GM19025 (cell line): ENCODE data around the gene SLFNL1.

Experiments used
- ATAC-seq: cut with Tn5 transposase; IDR thresholded peaks from one replicate; pipeline ENCODE4 v1.9.1; 2021; ENCODE audit warnings: mild to moderate bottlenecking, low read depth, moderate library complexity; ENCODE audit not compliant: unreplicated experiment

The SLFNL1 gene

DNA sequence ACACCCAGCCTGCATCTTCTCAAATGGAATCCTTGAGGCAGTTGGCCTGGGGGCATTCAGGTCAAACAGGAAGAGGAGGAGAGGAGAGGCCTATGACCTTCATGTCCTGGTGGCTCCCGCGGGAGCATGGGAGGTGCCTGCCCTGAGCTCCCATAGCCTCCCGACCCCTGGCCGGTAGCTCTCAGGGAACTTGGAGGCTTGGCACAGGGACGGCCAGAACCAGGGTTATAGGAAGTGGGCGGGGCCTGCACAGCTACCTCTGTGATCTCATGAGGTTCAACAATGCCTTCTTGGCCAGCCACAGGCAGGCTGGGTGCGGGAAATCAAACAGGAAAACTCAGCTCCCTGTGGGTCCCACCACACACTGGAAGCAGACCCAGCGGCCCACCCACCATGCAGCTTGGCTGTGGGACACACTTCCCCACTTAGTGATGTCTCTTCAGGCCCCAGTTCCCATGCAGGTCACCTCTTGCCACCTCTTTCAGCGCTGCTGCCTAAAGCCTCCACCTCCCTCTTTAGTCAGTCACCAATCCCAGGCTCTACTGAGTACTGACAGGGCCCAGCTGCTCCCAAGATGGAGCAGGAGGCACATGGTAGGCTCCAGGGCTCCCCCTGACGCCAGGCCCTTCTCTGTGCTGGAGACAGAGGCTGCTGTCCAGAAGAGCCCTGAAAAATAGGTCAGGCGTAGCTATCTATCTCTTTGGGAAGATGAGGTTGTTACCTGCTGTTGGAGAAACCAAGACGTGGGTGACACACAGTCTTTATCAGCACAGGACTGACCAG lies at the start of gene SLFNL1:
Gene SLFNL1 (minus strand): TSS at position 200 of the 783 bp plus-strand sequence. CDS start 1,065 bp downstream, outside the sequence.
- ATAC-seq: no peak

DNA sequence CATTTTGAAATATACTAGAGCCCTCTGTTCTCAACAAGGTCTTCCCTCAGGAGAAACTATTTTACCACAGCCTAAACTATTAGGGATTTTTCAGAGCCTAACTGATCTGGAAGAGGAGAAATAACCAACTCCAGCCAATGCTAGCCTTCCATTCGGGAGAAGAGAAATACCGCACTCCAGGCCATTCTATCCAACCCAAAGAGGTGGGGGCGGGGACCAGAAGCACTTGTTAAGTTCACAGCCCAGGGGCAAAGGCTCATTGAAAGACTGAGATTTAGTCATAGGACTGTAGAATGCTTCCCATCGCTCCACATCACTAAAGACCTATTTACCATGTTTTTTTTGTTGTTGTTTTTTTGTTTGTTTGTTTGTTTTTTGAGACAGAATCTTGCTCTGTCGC lies 35.4 kb upstream of the SLFNL1 start:
- ATAC-seq: no peak

- no peak for ATAC-seq
These were observed 31.8 kb upstream of the SLFNL1 start for GRCh38 chr1:41053316-41053715.

DNA sequence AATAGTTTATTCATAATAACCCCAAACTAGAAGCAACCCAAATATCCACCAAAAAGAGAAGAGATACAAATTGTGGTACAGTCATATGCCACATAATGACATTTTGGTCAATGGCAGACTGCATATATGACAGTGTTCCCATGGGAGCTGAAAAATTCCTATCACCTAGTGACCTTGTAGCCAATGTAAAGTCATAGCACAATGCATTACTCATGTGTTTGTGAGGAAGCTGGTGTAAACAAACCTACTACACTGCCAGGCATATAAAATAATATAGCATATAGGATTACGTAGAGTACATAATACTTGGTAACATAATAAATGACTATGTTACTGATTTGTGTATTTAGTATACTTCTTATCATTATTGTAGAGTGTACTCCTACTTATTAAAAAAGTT lies 29.5 kb upstream of the SLFNL1 start:
- ATAC-seq: no peak

DNA sequence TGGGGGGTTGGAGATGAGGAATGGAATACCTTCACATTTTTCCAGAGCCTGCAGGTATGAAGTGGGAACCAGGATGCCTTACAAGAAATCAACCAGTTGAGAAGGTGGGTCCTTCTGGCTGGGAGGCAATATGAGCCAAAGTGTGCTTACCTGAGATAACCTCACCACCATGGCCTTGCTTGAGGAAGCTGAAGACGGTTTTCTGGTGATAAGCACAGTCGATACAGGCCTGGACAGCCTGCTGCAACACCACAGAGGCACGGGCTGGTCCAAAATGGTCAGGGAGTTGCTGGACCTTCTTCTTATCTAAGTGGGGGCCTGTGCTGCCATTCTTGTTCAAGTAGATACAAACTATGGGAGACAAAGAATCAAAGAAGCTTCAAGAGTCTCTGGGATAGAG lies 27.0 kb upstream of the SLFNL1 start:
- ATAC-seq: no peak

GRCh38 chr1:41046347-41046775 lies 24.8 kb upstream of the SLFNL1 start:
- ATAC-seq: no peak

GRCh38 chr1:41045740-41046139 lies 24.2 kb upstream of the SLFNL1 start:
- ATAC-seq: no peak

GRCh38 chr1:41044187-41044586 lies 22.7 kb upstream of the SLFNL1 start:
- no peak for ATAC-seq

DNA sequence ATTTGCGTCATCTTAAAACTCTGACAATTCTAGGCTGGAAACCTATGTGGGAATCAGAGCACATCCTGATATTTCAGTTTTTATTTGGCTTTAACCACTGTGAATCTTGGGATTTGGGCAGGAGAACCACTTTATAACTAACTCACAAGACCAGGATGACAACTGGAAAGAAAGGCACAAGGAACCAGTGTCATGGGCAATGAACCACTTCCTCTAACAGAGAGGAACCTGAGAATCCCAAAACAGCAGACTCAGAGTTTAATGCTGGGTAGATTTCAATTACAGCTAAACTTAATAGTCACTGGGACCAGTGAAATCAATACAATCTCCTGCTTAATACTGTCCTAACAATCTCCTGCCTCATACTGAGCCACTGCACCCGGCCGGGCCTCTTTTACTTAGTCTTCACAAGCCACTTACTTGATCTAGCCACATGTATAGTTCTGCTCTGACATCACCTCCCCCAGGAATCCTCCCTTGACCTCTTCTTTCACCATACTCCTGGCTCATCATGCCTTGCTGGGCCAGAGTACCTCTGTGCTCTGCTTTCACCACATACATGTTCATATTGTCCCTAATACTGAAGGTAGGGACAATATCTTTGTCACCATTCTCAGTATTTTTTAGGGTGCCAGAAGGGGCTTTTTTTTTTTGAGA lies 20.2 kb upstream of the SLFNL1 start:
- no peak for ATAC-seq

DNA sequence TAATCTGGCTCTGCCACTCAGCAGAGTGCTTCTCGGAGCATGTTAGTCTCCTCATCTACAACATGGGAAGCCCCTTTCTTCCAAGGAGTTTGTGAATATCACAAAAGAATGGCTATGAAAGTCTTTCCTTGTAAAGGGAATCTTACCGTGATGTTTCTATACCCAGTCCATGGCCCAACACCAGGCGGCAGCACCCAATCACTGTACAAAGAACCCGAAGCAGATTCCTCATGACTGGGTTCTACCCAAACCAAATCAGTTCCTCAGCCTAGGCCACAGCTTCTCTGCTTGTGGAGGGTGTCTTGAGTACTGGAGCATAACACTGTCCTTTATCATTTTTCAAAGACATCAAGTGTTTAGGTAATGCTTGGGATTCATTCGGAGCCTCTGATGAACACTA lies 16.6 kb upstream of the SLFNL1 start:
- ATAC-seq: no peak

DNA sequence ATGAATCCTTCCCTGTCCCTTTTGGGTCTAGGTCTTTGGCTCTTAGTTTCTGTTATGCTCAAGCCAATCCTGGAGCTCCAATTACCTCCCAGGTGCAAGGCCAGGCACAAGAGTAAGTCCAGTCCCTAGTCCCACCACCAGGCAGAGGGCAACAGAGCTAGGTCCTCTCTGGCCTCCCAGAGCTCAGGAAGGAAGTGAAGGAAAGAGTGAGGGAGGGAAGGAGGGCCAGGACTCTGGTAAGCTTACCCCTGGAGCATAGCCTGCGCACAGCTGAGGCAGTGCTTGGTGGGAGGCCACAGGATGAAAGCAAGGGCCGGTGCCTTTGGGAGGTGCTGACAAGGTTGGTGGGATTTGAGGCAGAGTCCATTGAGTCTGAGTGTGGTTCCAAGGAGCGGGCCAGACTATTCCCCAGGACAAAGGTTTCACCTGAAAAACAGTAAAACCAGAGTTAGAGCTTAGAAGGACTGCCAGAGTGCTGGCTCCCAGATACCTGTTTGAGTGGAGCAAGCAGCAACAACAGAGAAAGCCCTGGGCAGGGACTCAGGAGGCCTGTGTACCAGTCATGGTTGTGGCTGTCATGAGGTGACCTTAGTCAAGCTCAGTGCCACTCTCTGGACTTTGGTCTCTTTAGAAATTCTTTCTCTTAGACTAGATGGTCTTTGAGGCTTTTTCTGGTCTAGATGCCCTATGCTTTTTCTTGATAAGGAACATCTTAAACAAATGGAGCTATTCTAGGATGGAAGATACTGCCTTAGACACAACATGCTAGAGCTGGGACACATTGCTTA lies 15.8 kb upstream of the SLFNL1 start:
- ATAC-seq: no peak

GRCh38 chr1:41033272-41033671 lies 11.7 kb upstream of the SLFNL1 start:
- ATAC-seq: no peak

GRCh38 chr1:41032147-41032546 lies 10.6 kb upstream of the SLFNL1 start:
- ATAC-seq: no peak

DNA sequence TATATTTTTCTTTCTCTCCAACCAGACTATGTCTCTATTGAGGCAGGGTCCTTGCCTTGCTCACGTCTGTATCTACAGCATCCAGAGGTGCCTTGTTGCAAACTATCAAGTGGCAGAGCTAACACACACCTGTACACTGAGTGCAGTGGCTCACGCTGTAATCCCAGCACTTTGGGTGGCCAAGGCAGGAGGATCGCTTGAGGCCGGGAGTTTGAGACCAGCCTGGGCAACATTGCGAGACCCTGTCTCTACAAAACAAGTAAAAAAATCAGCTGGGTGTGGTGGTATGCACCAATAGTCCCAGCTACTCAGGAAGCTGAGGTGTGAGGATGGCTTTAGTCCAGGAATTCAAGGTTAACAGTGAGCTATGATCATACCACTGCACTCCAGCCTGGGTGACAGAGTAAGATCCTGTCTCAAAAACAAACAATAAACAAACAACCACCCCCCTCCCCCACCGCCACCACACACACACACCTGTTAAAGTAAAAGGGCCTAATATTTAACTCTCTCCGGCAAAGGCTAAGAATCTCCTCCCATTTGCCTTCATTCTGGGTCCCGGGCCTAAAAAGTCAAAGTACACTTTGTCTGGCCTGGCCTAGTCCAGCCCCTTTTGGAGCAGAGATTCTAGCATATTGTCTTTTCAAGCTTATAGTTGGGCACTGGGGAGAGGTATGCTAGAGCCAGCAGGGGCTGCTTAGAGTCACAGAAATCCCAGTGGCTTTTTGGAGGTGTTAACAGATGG lies 9.5 kb upstream of the SLFNL1 start:
- no peak for ATAC-seq

DNA sequence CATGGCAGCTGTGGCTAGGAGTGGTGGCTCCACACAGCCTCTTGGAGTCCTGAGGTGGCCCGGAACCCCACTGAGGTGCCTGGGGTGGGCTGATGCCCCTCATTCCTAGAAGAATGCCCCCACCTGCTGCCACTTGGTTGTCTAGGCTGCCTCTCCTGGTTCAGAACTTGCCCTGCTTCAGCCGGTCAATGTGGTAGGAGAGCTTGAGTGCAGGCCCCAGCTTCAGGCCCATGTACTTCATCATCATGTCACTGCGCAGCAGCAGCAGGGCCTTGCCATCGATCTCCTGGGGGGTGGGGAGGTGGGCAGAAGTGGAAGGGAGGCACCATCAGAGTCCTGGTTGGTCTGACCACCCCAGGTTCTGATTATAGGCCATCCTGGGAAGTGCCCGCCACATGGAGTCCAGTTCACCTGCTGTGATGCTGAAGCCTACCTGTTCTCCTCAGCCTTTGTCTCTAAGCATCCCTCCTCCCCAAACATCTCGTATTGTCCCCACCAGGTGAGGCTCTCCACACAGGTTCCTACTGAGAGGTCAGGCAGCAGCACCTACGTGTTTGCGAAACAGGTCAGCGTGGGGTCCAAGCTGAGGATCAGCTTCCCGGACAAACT lies 6.6 kb upstream of the SLFNL1 start:
- no peak for ATAC-seq

DNA sequence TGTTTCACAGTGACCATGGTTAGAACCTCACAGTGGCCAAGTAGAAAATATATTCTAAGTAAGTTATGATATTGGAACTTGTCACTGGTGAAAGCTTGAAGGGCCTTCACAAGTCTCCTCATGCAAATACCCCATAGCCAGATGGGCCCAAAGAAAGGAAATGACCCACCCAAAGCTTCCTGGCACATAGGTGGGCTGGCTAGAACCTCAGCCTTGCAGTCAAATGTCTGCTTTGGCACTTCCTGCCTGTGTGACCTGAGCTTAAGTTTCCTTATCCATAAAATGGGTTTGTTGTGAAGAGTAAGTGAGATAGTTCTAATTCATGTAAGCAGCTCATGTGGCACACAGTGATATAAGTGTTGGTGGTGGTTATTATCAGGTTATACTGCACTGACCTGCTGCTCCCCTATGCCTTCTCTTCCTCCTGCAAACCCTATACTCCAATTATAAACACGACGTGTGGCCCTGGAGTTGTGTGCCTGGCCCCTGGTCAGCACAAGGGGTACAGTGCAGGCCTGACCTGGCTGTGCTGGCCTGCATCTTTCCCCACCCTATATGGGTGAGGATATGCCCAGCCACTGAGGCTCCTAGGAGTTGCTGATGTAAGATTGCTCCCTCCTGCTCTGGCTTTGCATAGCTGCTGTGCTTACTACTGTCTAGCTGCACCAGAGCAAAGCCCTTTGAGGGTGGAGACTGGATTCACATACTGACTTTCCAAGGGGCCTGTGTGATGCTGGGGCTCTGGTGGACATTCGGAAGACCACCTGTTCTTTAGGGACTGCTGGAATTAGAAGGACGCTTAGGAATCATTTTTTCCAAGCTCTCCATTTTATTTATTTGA lies 4.7 kb upstream of the SLFNL1 start:
- no peak for ATAC-seq

GRCh38 chr1:41024953-41025352 lies 3.4 kb upstream of the SLFNL1 start:
- no peak for ATAC-seq

GRCh38 chr1:41023279-41023990 lies 1.9 kb upstream of the SLFNL1 start:
- ATAC-seq: no peak

DNA sequence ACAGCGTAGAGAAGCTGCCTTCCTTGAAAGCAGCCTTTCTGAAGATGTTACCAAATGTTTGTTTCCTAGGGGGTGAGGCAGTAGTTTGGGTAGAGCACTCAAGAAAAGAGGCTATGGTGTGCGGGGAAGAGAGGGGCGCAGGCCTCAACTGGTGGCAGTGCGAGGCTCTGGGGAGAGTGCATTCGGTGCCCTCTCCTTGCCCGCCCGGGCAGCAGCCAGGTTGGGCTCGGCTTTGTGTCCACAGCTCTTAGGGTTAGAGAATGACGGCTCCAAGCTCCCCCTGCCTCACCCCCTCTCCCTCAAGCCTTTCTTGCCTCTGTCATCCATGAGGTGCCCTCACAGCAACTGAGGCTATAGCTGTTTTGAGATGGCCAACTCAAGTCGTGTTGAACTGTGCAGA lies 899 bp upstream of the SLFNL1 start:
- ATAC-seq: no peak
